GM18867 (cell line): ENCODE measurements around the gene CCNF.
A peak's percentile ranks its signal among the peaks of the same experiment; 100 is the strongest.

Source experiments
- ATAC-seq: cut with Tn5 transposase; IDR thresholded peaks from one replicate; pipeline ENCODE4 v1.9.1; 2021; ENCODE audit warnings: mild to moderate bottlenecking, moderate library complexity; ENCODE audit not compliant: unreplicated experiment

The CCNF gene

GRCh38 chr16:2456551-2457153 lies 27.4 kb downstream of the CCNF start:
- no peak for ATAC-seq

- no peak for ATAC-seq
These were observed 28.0 kb downstream of the CCNF start for GRCh38 chr16:2457267-2457666.

GRCh38 chr16:2457946-2458345 lies 28.7 kb downstream of the CCNF start:
- ATAC-seq: no peak

GRCh38 chr16:2458887-2459646 lies 29.8 kb downstream of the CCNF start:
- no peak for ATAC-seq

- ATAC-seq: peak; percentile 83
These were observed 30.6 kb downstream of the CCNF start, which contains the start of gene TEDC2 for GRCh38 chr16:2459647-2460390. TEDC2 (plus strand) TSS chr16:2460109; CDS start chr16:2460145, 36 bp downstream.

- ATAC-seq: no peak
These were observed 31.1 kb downstream of the CCNF start for GRCh38 chr16:2460391-2460713.

GRCh38 chr16:2460916-2461315 lies 31.7 kb downstream of the CCNF start:
- ATAC-seq: no peak

- ATAC-seq: no peak
These were observed 33.0 kb downstream of the CCNF start for GRCh38 chr16:2462031-2462866.

- no peak for ATAC-seq
These were observed 35.1 kb downstream of the CCNF start for GRCh38 chr16:2464333-2464732.

GRCh38 chr16:2465653-2466415 lies 36.6 kb downstream of the CCNF start:
- no peak for ATAC-seq

GRCh38 chr16:2466667-2467527 lies 37.6 kb downstream of the CCNF start:
- no peak for ATAC-seq

- no peak for ATAC-seq
These were observed 38.4 kb downstream of the CCNF start for GRCh38 chr16:2467528-2468232.

- ATAC-seq: no peak
These were observed 39.0 kb downstream of the CCNF start for GRCh38 chr16:2468233-2468724.

GRCh38 chr16:2468725-2469398 lies 39.6 kb downstream of the CCNF start:
- ATAC-seq: no peak

GRCh38 chr16:2469399-2470233 lies 40.4 kb downstream of the CCNF start:
- no peak for ATAC-seq

GRCh38 chr16:2470234-2470601 lies 41.0 kb downstream of the CCNF start:
- ATAC-seq: no peak

- ATAC-seq: no peak
These were observed 41.4 kb downstream of the CCNF start for GRCh38 chr16:2470603-2471015.
